Measurements from ENCODE around the gene NFIA. TPM values are rescaled to one million over a fixed set of nuclear protein-coding genes. Genes with fewer than 3 reads are reported as not detected.
A peak's percentile ranks its signal among the peaks of the same experiment; 100 is the strongest.

NFIA gene
- total and polyA plus RNA-seq, 2 of the 13 experiments (the other 11 are each of a cell fraction or from before 2014, with no cell fraction given): 14.7 to 28.5 TPM

- BruUV-seq (replicated peaks): no TSS peak
- H3K4me2 ChIP-seq (ENCODE audit: low read depth, low read length): peak overlapping the region; percentile 52; the same call in 1 of the 2 replicates
- H3K79me2 ChIP-seq (ENCODE audit: insufficient read depth, low read length): peaks cover 98% of the 10 kb centered on the region
- intact Hi-C loops (cut with micrococcal nuclease; ENCODE audit: unreplicated experiment) (loop anchor here (5.0 kb wide), 1 partner anchor 216 kb away; no protein-coding TSS in a partner anchor), in situ Hi-C loops (cut with HindIII; ENCODE audit: extremely low pct_ligation_motif_present, low pct_unique_long_range_greater_than_20kb) (no loop called here)
- H3K4me1 ChIP-seq (ENCODE audit: insufficient read depth, low read length): peaks cover 82% of the 10 kb centered on the region
- no peaks in the 10 kb centered on the region for H3K9me3 ChIP-seq (ENCODE audit: low read length)
- FAIRE-seq (no peak), ATAC-seq (peak; percentile 28; the same call in 2 of the 3 replicates), DNase-seq (ENCODE audit: low spot score) (no peak)
- peak overlapping the region; percentile 64 for H3K9ac ChIP-seq (ENCODE audit: insufficient read depth, low read depth, low read length)
- H3K27me3 ChIP-seq (ENCODE audit: control insufficient read depth in 1 of 2, insufficient read depth in 2 of 2, low read length in 2 of 2): no peaks in the 10 kb centered on the region
- H3K4me3 ChIP-seq (replicated peaks in 1 of 3; ENCODE audit: insufficient read depth in 1 of 3, low read depth in 2 of 3, low read length in 3 of 3): no peak overlapping the region; a peak in 1 of 6 replicates
- H4K20me1 ChIP-seq (ENCODE audit: insufficient read depth, low read length): no peaks in the 10 kb centered on the region
- CTCF ChIA-PET (ENCODE audit: low intra/inter-chr PET ratio, low total read pairs): no interaction called here
- 0 out of 2 replicates have a peak, but pooled peaks have one; percentile 9 for TF ChIP-seq NR2C2 (CRISPR knock-in tag; IDR thresholded peaks at IDR 0.05; ENCODE audit: borderline replicate concordance)
- TF ChIP-seq, protein P1, sequence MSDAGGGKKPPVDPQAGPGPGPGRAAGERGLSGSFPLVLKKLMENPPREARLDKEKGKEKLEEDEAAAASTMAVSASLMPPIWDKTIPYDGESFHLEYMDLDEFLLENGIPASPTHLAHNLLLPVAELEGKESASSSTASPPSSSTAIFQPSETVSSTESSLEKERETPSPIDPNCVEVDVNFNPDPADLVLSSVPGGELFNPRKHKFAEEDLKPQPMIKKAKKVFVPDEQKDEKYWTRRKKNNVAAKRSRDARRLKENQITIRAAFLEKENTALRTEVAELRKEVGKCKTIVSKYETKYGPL (CRISPR knock-in tag; IDR thresholded peaks at IDR 0.05): no peak
- H3K27ac ChIP-seq (ENCODE audit: extremely low read length, insufficient read depth, low read length): peak overlapping the region; percentile 71
- H3K36me3 ChIP-seq (replicated peaks in 1 of 2; ENCODE audit: control insufficient read depth in 1 of 2, insufficient read depth in 2 of 2, low read length in 2 of 2): no peaks in the 10 kb centered on the region
- H2AFZ ChIP-seq (ENCODE audit: low read length): no peak overlapping the region
- POLR2A ChIA-PET: interaction anchor here (1.1 kb wide), 1 partner anchor 40 kb away, joined by 7 read pairs; the partner anchor contains the start of gene NFIA
These were observed 39.3 kb downstream of the NFIA start for GRCh38 chr1:61121631-61122030.

DNA sequence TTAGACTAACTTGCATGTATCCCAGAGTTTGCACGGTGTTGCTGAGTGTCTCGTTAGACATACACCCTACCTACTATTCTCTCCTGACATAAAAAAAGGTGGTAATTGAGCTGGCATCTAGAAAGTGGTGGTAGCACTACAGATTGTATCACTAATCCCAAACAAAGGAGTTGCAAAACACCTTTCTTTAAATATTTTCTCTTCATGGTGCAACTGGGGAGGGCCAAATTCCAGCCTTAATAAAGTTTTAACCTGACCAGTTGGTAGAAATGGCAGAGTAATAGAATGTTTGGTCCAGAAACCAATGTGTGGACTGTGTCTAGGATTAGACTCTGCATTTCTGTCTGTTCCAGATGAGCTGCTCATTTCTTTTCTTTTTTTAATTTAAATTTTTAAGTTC, 40.0 kb downstream of the NFIA start:
- DNase-seq (ENCODE audit: low spot score): peak; percentile 46
- no peak overlapping the region for H2AFZ ChIP-seq (ENCODE audit: low read length)
- CTCF ChIA-PET (ENCODE audit: low intra/inter-chr PET ratio, low total read pairs): no interaction called here
- peak overlapping the region; percentile 71 for H3K27ac ChIP-seq (ENCODE audit: extremely low read length, insufficient read depth, low read length)
- H4K20me1 ChIP-seq (ENCODE audit: insufficient read depth, low read length): no peaks in the 10 kb centered on the region
- no peaks in the 10 kb centered on the region for H3K36me3 ChIP-seq (replicated peaks in 1 of 2; ENCODE audit: control insufficient read depth in 1 of 2, insufficient read depth in 2 of 2, low read length in 2 of 2)
- WGBS (ENCODE audit: low lambda C conversion rate): 25% methylated on average over 2 of the region's 2 CpGs
- peak; percentile 57 for ATAC-seq
- H3K4me2 ChIP-seq (ENCODE audit: low read depth, low read length): peak overlapping the region; percentile 52
- no peaks in the 10 kb centered on the region for H3K27me3 ChIP-seq (ENCODE audit: control insufficient read depth in 1 of 2, insufficient read depth in 2 of 2, low read length in 2 of 2)
- POLR2A ChIA-PET: interaction anchor here (1.1 kb wide), 1 partner anchor 40 kb away, joined by 7 read pairs; the partner anchor contains the start of gene NFIA
- FAIRE-seq: no peak
- no peaks in the 10 kb centered on the region for H3K9me3 ChIP-seq (ENCODE audit: low read length)
- H3K79me2 ChIP-seq (ENCODE audit: insufficient read depth, low read length): peaks cover 94% of the 10 kb centered on the region
- H3K9ac ChIP-seq (ENCODE audit: insufficient read depth, low read depth, low read length): peak overlapping the region; percentile 12; the same call in 1 of the 2 replicates
- H3K4me1 ChIP-seq (ENCODE audit: insufficient read depth, low read length): peaks cover 75% of the 10 kb centered on the region
- in situ Hi-C loops (cut with HindIII; ENCODE audit: extremely low pct_ligation_motif_present, low pct_unique_long_range_greater_than_20kb) (no loop called here), intact Hi-C loops (cut with micrococcal nuclease; ENCODE audit: unreplicated experiment) (loop anchor here (5.0 kb wide), 1 partner anchor 215 kb away; no protein-coding TSS in a partner anchor)
- BruUV-seq (replicated peaks): no TSS peak
- H3K4me3 ChIP-seq (replicated peaks in 1 of 3; ENCODE audit: insufficient read depth in 1 of 3, low read depth in 2 of 3, low read length in 3 of 3): peak overlapping the region in 1 of 3 experiments; percentile 1; a peak in 1 of 6 replicates
- no peak for TF ChIP-seq ZNF7 (CRISPR knock-in tag; IDR thresholded peaks at IDR 0.05)
- no peak for TF ChIP-seq FOXK1 (CRISPR knock-in tag; IDR thresholded peaks at IDR 0.05; ENCODE audit: borderline replicate concordance, low read depth)
- TF ChIP-seq FOXJ3 (CRISPR knock-in tag; IDR thresholded peaks at IDR 0.05; ENCODE audit: borderline replicate concordance): peak; percentile 59; the same call in 1 of the 2 replicates
- TF ChIP-seq KLF15 (CRISPR knock-in tag; IDR thresholded peaks at IDR 0.05; ENCODE audit: borderline replicate concordance): no peak
- no peak for TF ChIP-seq ZNF136 (CRISPR knock-in tag; IDR thresholded peaks at IDR 0.05; ENCODE audit: low read depth)
- TF ChIP-seq ZKSCAN8 (CRISPR knock-in tag; IDR thresholded peaks at IDR 0.05; ENCODE audit: borderline replicate concordance): no peak
- TF ChIP-seq ZBTB38 (CRISPR knock-in tag; IDR thresholded peaks at IDR 0.05): no peak
- TF ChIP-seq, protein P2, sequence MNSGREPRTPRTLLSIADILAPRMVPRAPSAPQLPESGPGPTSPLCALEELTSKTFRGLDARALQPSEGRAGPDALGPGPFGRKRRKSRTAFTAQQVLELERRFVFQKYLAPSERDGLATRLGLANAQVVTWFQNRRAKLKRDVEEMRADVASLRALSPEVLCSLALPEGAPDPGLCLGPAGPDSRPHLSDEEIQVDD (CRISPR knock-in tag; IDR thresholded peaks at IDR 0.05; ENCODE audit: borderline replicate concordance): no peak
- no peak for TF ChIP-seq ZNF749 (CRISPR knock-in tag; IDR thresholded peaks at IDR 0.05; ENCODE audit: borderline replicate concordance)
- TF ChIP-seq, protein P3, sequence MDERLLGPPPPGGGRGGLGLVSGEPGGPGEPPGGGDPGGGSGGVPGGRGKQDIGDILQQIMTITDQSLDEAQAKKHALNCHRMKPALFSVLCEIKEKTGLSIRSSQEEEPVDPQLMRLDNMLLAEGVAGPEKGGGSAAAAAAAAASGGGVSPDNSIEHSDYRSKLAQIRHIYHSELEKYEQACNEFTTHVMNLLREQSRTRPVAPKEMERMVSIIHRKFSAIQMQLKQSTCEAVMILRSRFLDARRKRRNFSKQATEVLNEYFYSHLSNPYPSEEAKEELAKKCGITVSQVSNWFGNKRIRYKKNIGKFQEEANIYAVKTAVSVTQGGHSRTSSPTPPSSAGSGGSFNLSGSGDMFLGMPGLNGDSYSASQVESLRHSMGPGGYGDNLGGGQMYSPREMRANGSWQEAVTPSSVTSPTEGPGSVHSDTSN (CRISPR knock-in tag; IDR thresholded peaks at IDR 0.05): no peak
- no peak for TF ChIP-seq ZNF333 (CRISPR knock-in tag; IDR thresholded peaks at IDR 0.05; ENCODE audit: borderline replicate concordance)
- no peak for TF ChIP-seq FLYWCH1 (CRISPR knock-in tag; IDR thresholded peaks at IDR 0.05)
- TF ChIP-seq CAMTA2 (CRISPR knock-in tag; IDR thresholded peaks at IDR 0.05; ENCODE audit: borderline replicate concordance): no peak
- no peak for TF ChIP-seq IRF2 (CRISPR knock-in tag; IDR thresholded peaks at IDR 0.05)
- no peak for TF ChIP-seq ZNF891 (CRISPR knock-in tag; IDR thresholded peaks at IDR 0.05)
- peak; percentile 70; the same call in 1 of the 2 replicates for TF ChIP-seq GATAD2A (CRISPR knock-in tag; IDR thresholded peaks at IDR 0.05)
